ENCODE measurements around the gene FRMD4A.

The FRMD4A gene

GRCh38 chr10:13613519-13613918, 717.2 kb downstream of the FRMD4A start:
- no peaks in the 10 kb centered on the region for H3K27me3 ChIP-seq (ENCODE audit: insufficient read depth, poor library complexity, severe bottlenecking)
- TF ChIP-seq CTCF (IDR thresholded peaks at IDR 0.05; ENCODE audit: insufficient read depth, low read length) (no peak), REST (IDR thresholded peaks at IDR 0.05; ENCODE audit: insufficient replicate concordance, low read depth) (no peak), POLR2AphosphoS5 (IDR thresholded peaks at IDR 0.05; ENCODE audit: low read depth) (no peak), GABPA (IDR thresholded peaks at IDR 0.05; ENCODE audit: low read depth) (no peak), SPI1 (IDR thresholded peaks at IDR 0.05; ENCODE audit: borderline replicate concordance, low read depth) (no peak)
- DNase-seq (ENCODE audit: low read depth in 1 of 2, low spot score in 1 of 2): no peak
- no peak overlapping the region for H3K4me3 ChIP-seq (replicated peaks; ENCODE audit: insufficient read depth, low read length)
- no peak overlapping the region for H3K27ac ChIP-seq (replicated peaks)

- H3K4me3 ChIP-seq (replicated peaks; ENCODE audit: insufficient read depth, low read length): no peak overlapping the region
- TF ChIP-seq REST (IDR thresholded peaks at IDR 0.05; ENCODE audit: insufficient replicate concordance, low read depth): no peak
- no peak for TF ChIP-seq POLR2AphosphoS5 (IDR thresholded peaks at IDR 0.05; ENCODE audit: low read depth)
- no peak for TF ChIP-seq GABPA (IDR thresholded peaks at IDR 0.05; ENCODE audit: low read depth)
- no peak for TF ChIP-seq SPI1 (IDR thresholded peaks at IDR 0.05; ENCODE audit: borderline replicate concordance, low read depth)
- no peak for TF ChIP-seq CTCF (IDR thresholded peaks at IDR 0.05; ENCODE audit: insufficient read depth, low read length)
These were observed 717.9 kb downstream of the FRMD4A start for GRCh38 chr10:13612654-13613373.

DNA sequence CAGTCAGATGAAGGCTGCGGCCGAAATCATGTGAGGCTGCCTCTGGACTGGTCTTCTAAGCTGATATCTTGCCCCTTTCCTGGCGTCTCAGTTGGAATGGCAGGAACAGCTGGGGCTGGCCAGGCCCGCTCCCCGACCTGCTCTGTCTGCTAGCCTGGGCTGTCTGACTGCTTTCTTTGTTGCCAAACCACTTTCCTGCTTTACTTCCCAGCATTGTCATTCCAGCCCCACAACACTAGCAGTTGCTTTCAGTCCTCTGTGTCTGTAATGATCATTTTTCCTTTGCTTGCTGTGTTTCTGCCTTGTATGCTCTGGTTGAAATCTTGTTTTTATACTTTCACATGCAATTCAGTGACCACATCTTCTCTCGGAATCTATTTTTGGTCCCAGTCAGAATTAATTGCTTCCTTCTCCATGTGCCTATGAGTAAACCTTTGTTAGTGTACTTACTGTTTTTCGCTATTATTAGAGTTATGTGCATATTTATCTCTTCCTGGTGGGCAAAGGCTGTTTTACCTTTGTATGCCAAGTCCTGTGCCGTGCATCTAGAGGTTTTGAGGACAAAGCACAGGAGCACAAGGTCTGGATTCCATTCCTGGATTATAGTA, 722.4 kb downstream of the FRMD4A start:
- TF ChIP-seq REST (IDR thresholded peaks at IDR 0.05; ENCODE audit: insufficient replicate concordance, low read depth): no peak
- TF ChIP-seq SPI1 (IDR thresholded peaks at IDR 0.05; ENCODE audit: borderline replicate concordance, low read depth): no peak
- TF ChIP-seq CTCF (IDR thresholded peaks at IDR 0.05; ENCODE audit: insufficient read depth, low read length): no peak
- no peak for TF ChIP-seq GABPA (IDR thresholded peaks at IDR 0.05; ENCODE audit: low read depth)
- TF ChIP-seq POLR2AphosphoS5 (IDR thresholded peaks at IDR 0.05; ENCODE audit: low read depth): no peak
- H3K4me3 ChIP-seq (replicated peaks; ENCODE audit: insufficient read depth, low read length): no peak overlapping the region
- DNase-seq (ENCODE audit: low read depth in 1 of 2, low spot score in 1 of 2): no peak
- H3K27ac ChIP-seq (replicated peaks): no peak overlapping the region
- H3K27me3 ChIP-seq (ENCODE audit: insufficient read depth, poor library complexity, severe bottlenecking): no peaks in the 10 kb centered on the region

More at GRCh38 chr10:13612654-13613373, 717.9 kb downstream of the FRMD4A start:
- H3K27ac ChIP-seq (replicated peaks): no peak overlapping the region
- H3K27me3 ChIP-seq (ENCODE audit: insufficient read depth, poor library complexity, severe bottlenecking): no peaks in the 10 kb centered on the region
- no peak for DNase-seq (ENCODE audit: low read depth in 1 of 2, low spot score in 1 of 2)

Measured in HL-60 (cell line).